GM06990 (cell line): Measurements from ENCODE around the gene HOXD8.

Experiments
- DNase-seq: peaks from one replicate; pipeline ENCODE4 v3.0.0-alpha.2; 2011; ENCODE audit not compliant: insufficient read length; ENCODE audit errors: extremely low read depth
- H3K27me3 ChIP-seq: replicated peaks from 2 replicates; pipeline ENCODE4 v1.6.0; 2011; ENCODE audit warnings: low read length; ENCODE audit not compliant: control insufficient read depth, insufficient read depth
- H3K36me3 ChIP-seq: 2 replicates; pipeline ENCODE4 v1.5.1; 2011; ENCODE audit warnings: low read length; ENCODE audit not compliant: control insufficient read depth, insufficient read depth
- H3K4me3 ChIP-seq: replicated peaks from 2 replicates; pipeline ENCODE4 v1.5.1; 2011; ENCODE audit warnings: low read depth, mild to moderate bottlenecking, control low read depth, low read length
- TF ChIP-seq, protein P1 (sequence below): IDR thresholded peaks from 2 replicates; pipeline ENCODE4 v1.5.1; 2011; ENCODE audit warnings: low read length, control low read depth, mild to moderate bottlenecking, inconsistent platforms; ENCODE audit not compliant: insufficient read depth, poor library complexity, severe bottlenecking

Gene HOXD8

DNA sequence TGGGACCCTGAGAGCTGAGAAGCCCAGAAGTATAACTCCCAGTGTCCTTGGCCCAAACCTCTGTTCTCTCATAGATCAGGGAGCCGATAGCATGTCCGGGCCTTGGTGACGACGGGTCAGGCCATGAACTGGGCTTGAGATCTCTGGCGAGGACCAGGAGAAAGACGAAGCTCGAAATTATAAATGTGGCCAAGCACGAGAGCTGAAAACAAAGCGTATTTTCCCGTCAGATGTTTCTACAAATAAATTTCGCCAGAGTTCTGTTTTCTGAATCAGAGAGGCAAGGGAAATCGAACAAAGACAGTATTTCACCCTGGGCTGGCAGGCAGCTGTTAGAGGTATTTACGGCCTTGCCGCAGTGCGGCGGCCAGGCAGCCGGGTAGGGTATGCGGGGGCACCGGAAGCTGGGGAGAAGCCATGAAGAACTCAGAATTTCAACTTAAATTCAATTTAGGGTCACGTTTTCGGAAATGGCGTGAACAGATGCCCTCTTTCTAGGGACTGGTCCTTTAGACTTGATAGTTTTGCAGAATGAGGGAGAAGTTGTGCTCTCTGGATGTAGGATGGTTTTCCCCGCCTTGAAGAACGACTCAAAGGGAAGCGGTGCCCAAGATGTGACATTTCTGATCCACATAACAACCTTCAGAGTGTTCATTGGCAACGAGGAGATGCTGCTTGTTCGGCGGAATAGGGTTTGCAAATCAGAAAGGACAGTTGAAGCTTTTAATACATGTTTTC lies 9.6 kb downstream of the HOXD8 start:
- no peak overlapping the region for H3K4me3 ChIP-seq
- TF ChIP-seq, protein P1, sequence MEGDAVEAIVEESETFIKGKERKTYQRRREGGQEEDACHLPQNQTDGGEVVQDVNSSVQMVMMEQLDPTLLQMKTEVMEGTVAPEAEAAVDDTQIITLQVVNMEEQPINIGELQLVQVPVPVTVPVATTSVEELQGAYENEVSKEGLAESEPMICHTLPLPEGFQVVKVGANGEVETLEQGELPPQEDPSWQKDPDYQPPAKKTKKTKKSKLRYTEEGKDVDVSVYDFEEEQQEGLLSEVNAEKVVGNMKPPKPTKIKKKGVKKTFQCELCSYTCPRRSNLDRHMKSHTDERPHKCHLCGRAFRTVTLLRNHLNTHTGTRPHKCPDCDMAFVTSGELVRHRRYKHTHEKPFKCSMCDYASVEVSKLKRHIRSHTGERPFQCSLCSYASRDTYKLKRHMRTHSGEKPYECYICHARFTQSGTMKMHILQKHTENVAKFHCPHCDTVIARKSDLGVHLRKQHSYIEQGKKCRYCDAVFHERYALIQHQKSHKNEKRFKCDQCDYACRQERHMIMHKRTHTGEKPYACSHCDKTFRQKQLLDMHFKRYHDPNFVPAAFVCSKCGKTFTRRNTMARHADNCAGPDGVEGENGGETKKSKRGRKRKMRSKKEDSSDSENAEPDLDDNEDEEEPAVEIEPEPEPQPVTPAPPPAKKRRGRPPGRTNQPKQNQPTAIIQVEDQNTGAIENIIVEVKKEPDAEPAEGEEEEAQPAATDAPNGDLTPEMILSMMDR = no peak

DNA sequence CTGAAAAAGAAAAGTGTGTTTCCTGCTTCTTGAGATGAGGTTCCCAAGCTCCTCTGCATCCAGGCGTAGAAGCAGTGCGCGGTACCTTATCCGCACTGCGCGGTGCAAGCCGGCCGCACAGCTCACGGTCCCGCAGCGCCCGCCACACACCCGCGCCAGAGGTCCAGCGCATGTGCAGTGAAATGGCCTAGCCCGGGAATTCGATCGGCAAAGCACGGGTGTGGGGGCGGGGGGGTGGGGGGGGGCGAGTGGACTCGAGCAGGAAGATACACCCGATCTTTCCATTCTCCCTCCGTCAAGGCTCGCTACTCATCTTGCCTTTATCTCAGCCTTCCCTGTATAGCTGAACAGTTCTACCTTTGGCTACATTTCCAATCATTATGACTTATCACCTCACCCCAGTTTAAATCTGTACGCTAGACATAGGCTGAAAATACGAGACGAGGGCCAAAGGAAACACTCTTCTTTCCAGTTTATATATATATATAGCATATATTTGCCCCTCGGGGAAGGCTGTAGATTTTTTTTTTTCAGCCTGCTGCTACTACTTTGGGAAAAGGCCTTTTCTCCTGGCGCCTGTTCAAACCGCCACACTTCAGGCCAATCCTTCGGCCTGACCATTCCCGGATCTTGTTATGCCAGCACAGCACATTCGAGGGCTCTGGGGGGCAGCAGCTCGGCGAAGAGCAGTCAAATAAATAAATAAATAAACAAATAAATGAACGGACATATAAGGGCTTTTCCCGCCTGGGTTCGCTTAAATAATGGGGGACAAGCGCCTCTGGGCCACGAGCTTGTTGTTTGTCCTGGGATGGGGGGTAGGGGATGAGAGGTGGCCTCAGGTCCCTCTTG lies 10.4 kb downstream of the HOXD8 start:
- no peak for DNase-seq
- Histone ChIP-seq H3K4me3 (peak overlapping the region; percentile 59), H3K36me3 (no peaks in the 10 kb centered on the region), H3K27me3 (no peaks in the 10 kb centered on the region)
- TF ChIP-seq, protein P1 = no peak

More for the DNA sequence above, 9.6 kb downstream of the HOXD8 start:
- no peak for DNase-seq
- Histone ChIP-seq H3K36me3 (no peaks in the 10 kb centered on the region), H3K27me3 (no peaks in the 10 kb centered on the region)

DNA sequence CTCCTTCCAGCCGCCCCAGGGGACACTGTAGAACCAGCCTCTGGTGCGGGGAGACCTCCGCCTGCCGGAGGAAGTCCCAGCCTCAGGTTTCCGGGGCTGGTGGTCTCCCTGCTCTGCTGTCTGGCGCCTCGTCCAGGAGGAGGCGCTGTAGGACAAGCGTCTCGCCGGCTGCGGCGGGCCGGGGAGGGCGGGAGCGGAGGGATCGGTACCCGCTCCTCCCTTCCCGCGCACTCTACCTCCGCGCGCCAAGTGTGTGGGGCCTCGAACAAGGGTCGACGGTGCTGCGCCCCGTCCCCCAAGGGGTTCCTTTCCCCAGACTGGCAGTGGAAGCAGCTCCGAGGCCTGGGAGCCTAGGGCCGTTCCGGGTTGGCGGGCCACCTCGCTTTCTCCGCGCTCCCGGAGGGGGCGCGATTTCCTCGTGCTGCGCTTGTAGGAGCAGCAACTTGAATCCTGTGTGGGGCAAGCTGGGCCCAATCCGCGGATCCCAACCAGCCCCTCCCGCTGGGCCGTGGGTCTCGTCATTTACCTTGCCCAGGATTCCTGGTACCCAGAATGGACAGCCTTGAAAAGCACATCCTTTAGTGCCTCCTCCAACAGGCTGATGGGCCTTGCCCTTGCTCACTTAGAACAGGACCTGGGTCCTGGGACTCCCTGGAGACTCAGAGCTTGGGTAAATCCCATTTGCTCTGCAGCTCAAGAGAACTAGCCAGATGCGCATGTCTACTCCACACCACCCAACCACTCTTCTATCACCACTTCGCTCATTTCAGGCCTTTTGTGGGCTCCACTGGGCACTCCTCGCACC lies 11.2 kb downstream of the HOXD8 start:
- H3K4me3 ChIP-seq = peak overlapping the region; percentile 59
- peak; percentile 80 for DNase-seq
- no peaks in the 10 kb centered on the region for H3K36me3 ChIP-seq
- TF ChIP-seq, protein P1 = peak; percentile 93
- H3K27me3 ChIP-seq = no peaks in the 10 kb centered on the region

DNA sequence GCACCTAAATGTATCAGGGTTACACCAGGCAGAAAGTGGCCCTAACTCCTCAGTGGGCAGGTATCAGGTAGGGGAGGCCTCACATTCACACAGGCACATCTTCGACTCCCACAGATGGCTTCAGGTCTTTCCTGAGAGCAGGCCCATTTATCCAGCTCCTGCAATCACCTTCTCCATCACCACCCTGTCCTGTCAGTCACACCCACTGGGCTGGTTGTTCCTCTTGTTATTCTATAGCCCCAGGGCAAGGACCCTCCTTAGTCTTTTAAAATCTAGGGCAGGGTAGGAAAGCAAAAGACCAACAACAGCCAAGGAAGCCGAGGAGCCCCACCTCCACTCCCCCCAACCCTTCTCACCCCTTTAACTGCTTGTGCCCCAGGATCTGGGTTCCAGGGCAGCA lies 12.8 kb downstream of the HOXD8 start:
- TF ChIP-seq, protein P1 = no peak
- Histone ChIP-seq H3K27me3 (no peaks in the 10 kb centered on the region; the same call in 1 of the 2 replicates), H3K4me3 (no peak overlapping the region), H3K36me3 (no peaks in the 10 kb centered on the region)
- no peak for DNase-seq

GRCh38 chr2:176145085-176145969 lies 15.8 kb downstream of the HOXD8 start:
- H3K36me3 ChIP-seq = no peaks in the 10 kb centered on the region
- DNase-seq = no peak
- H3K27me3 ChIP-seq = no peaks in the 10 kb centered on the region; the same call in 1 of the 2 replicates
- TF ChIP-seq, protein P1 = no peak
- no peak overlapping the region for H3K4me3 ChIP-seq
